ENCODE data around the gene ATG13. TPM values are rescaled to one million over a fixed set of nuclear protein-coding genes. Genes with fewer than 3 reads are reported as not detected.

The ATG13 gene
- total and polyA plus RNA-seq, 2 experiments from 2014 or later = 32.9 to 71.1 TPM

DNA sequence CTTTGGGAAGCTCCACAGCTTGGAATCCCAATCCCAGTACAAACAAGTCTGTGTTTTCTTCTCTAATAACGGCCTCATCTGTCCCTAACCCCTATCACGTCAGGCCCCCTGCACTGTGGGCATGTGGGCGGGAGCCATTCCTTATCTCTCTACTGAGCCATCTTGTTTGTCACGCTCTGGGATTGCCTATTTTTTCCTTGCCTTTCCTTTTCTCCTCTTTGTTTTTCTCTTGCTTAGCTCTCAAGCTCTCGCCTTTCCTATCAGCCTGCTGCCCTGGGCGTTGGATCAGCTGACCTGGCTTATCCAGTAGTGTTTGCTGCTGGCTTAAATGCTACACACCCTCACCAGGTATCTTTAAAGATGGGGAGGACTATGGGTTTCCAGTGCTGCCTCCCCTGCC lies 47.3 kb downstream of the ATG13 start:
- Histone ChIP-seq H3K4me1 (ENCODE audit: insufficient read depth) (no peaks in the 10 kb centered on the region), H4K20me1 (replicated peaks; ENCODE audit: insufficient read depth) (peaks cover 4% of the 10 kb centered on the region), H3K79me2 (replicated peaks; ENCODE audit: insufficient read depth) (no peaks in the 10 kb centered on the region), H3K4me3 (no peak overlapping the region), H3K36me3 (ENCODE audit: insufficient read depth) (peaks cover 31% of the 10 kb centered on the region), H3K27me3 (ENCODE audit: insufficient read depth) (no peaks in the 10 kb centered on the region), H3K4me2 (no peak overlapping the region), H3K27ac (ENCODE audit: low read depth) (no peak overlapping the region), H3F3A (replicated peaks; ENCODE audit: low read depth) (0 out of 2 replicates have a peak, but pooled peaks cover 3% of the 10 kb centered on the region), H3K9me2 (ENCODE audit: insufficient read depth) (no peaks in the 10 kb centered on the region), H2AFZ (no peak overlapping the region)
- no peak overlapping the region; the same call in 1 of the 2 replicates for H3K27ac Mint-ChIP-seq
- DNase-seq (ENCODE audit: low spot score) = no peak
- no peaks in the 10 kb centered on the region for H3K9me3 Mint-ChIP-seq
- no peak for ATAC-seq
- no peak overlapping the region for H3K4me3 Mint-ChIP-seq
- H3K27me3 Mint-ChIP-seq (ENCODE audit: insufficient read depth, low read depth, poor library complexity) = peaks cover under 1% of the 10 kb centered on the region
- no peaks in the 10 kb centered on the region for H3K4me1 Mint-ChIP-seq
- no peak for TF ChIP-seq EZH2phosphoT487 (IDR thresholded peaks at IDR 0.05; ENCODE audit: unreplicated experiment)
- TF ChIP-seq POLR2AphosphoS5 (IDR thresholded peaks at IDR 0.05; ENCODE audit: low read depth) = no peak
- no peak for TF ChIP-seq STAT1 (IDR thresholded peaks at IDR 0.05; ENCODE audit: unreplicated experiment)
- TF ChIP-seq, protein P1, sequence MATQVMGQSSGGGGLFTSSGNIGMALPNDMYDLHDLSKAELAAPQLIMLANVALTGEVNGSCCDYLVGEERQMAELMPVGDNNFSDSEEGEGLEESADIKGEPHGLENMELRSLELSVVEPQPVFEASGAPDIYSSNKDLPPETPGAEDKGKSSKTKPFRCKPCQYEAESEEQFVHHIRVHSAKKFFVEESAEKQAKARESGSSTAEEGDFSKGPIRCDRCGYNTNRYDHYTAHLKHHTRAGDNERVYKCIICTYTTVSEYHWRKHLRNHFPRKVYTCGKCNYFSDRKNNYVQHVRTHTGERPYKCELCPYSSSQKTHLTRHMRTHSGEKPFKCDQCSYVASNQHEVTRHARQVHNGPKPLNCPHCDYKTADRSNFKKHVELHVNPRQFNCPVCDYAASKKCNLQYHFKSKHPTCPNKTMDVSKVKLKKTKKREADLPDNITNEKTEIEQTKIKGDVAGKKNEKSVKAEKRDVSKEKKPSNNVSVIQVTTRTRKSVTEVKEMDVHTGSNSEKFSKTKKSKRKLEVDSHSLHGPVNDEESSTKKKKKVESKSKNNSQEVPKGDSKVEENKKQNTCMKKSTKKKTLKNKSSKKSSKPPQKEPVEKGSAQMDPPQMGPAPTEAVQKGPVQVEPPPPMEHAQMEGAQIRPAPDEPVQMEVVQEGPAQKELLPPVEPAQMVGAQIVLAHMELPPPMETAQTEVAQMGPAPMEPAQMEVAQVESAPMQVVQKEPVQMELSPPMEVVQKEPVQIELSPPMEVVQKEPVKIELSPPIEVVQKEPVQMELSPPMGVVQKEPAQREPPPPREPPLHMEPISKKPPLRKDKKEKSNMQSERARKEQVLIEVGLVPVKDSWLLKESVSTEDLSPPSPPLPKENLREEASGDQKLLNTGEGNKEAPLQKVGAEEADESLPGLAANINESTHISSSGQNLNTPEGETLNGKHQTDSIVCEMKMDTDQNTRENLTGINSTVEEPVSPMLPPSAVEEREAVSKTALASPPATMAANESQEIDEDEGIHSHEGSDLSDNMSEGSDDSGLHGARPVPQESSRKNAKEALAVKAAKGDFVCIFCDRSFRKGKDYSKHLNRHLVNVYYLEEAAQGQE (IDR thresholded peaks at IDR 0.05; ENCODE audit: unreplicated experiment) = no peak
- TF ChIP-seq ZNF462 (CRISPR knock-in tag; IDR thresholded peaks at IDR 0.05) = no peak
- no peak for TF ChIP-seq CREB1 (CRISPR knock-in tag; IDR thresholded peaks at IDR 0.05; ENCODE audit: low read depth)
- TF ChIP-seq, protein P2, sequence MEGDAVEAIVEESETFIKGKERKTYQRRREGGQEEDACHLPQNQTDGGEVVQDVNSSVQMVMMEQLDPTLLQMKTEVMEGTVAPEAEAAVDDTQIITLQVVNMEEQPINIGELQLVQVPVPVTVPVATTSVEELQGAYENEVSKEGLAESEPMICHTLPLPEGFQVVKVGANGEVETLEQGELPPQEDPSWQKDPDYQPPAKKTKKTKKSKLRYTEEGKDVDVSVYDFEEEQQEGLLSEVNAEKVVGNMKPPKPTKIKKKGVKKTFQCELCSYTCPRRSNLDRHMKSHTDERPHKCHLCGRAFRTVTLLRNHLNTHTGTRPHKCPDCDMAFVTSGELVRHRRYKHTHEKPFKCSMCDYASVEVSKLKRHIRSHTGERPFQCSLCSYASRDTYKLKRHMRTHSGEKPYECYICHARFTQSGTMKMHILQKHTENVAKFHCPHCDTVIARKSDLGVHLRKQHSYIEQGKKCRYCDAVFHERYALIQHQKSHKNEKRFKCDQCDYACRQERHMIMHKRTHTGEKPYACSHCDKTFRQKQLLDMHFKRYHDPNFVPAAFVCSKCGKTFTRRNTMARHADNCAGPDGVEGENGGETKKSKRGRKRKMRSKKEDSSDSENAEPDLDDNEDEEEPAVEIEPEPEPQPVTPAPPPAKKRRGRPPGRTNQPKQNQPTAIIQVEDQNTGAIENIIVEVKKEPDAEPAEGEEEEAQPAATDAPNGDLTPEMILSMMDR (conservative IDR thresholded peaks at IDR 0.05; ENCODE audit: low read depth in 2 of 2) = no peak
- no peak for TF ChIP-seq JUNB (IDR thresholded peaks at IDR 0.05; ENCODE audit: unreplicated experiment)
- no peak for TF ChIP-seq EZH2 (IDR thresholded peaks at IDR 0.05; ENCODE audit: low read depth, unreplicated experiment)
- peaks cover 47% of the 10 kb centered on the region for H3K36me3 Mint-ChIP-seq (ENCODE audit: low read depth)
